A673 (cell line): ENCODE measurements around the gene STK36. TPM values are rescaled to one million over a fixed set of nuclear protein-coding genes. Genes with fewer than 3 reads are reported as not detected.
A peak's percentile ranks its signal among the peaks of the same experiment; 100 is the strongest.

Experiments used
- BruUV-seq: library from RNA; stranded (reverse); fragments of 400-500 nt; replicated peaks from 2 replicates; lab custom pipeline; 2021; lab: Mats Ljungman, UMichigan
- CTCF ChIA-PET: fragments of 300-600 bp; sonication (Branson Sonifier 250); formaldehyde crosslinking; loops from one replicate; lab custom pipeline; 2022; ENCODE audit warnings: antibody characterized with exemption; lab: Charles Lee
- POLR2A ChIA-PET: fragments of 300-600 bp; sonication (Branson Sonifier 250); formaldehyde crosslinking; loops from one replicate; lab custom pipeline; 2022; ENCODE audit warnings: antibody characterized with exemption; ENCODE audit not compliant: low non-redundant PET; lab: Charles Lee
- DNase-seq: peaks from one replicate; pipeline ENCODE4 v3.0.0-alpha.2; 2015; ENCODE audit warnings: low spot score
- H3K27ac ChIP-seq: fragments of 200-600 bp; sonication (generic); 2 replicates; pipeline ENCODE4 v1.5.1; 2016; ENCODE audit warnings: mixed run types, low read depth, mild to moderate bottlenecking, mixed read lengths, antibody characterized with exemption, low read length; ENCODE audit not compliant: poor library complexity, severe bottlenecking
- H3K27me3 ChIP-seq: fragments of 200-600 bp; sonication (generic); replicated peaks from 2 replicates; pipeline ENCODE4 v1.6.1; 2017; ENCODE audit warnings: mixed run types, low read depth, mild to moderate bottlenecking, mixed read lengths, antibody characterized with exemption, low read length; ENCODE audit not compliant: insufficient read depth, poor library complexity
- H3K36me3 ChIP-seq: fragments of 200-600 bp; sonication (generic); 2 replicates; pipeline ENCODE4 v1.6.1; 2016; ENCODE audit warnings: mixed run types, mild to moderate bottlenecking, mixed read lengths, antibody characterized with exemption, low read length; ENCODE audit not compliant: insufficient read depth, poor library complexity, severe bottlenecking
- H3K4me1 ChIP-seq: fragments of 200-600 bp; sonication (generic); 2 replicates; pipeline ENCODE4 v1.6.1; 2017; ENCODE audit warnings: mixed run types, mild to moderate bottlenecking, mixed read lengths, antibody characterized with exemption, low read length; ENCODE audit not compliant: insufficient read depth, poor library complexity, severe bottlenecking
- H3K4me3 ChIP-seq: fragments of 200-600 bp; sonication (generic); 2 replicates; pipeline ENCODE4 v1.5.1; 2016; ENCODE audit warnings: low read depth, mixed run types, mild to moderate bottlenecking, mixed read lengths, low read length; ENCODE audit not compliant: poor library complexity, severe bottlenecking
- H3K9me3 ChIP-seq: fragments of 200-600 bp; sonication (generic); 2 replicates; pipeline ENCODE4 v1.6.1; 2016; ENCODE audit warnings: mixed run types, low read depth, mild to moderate bottlenecking, mixed read lengths, antibody characterized with exemption, low read length; ENCODE audit not compliant: poor library complexity, severe bottlenecking
- EZH2 ChIP-seq: fragments of 200-600 bp; sonication (generic); IDR thresholded peaks from 2 replicates; pipeline ENCODE4 v1.6.1; 2017; ENCODE audit warnings: borderline replicate concordance, low read depth, mild to moderate bottlenecking, mixed read lengths, antibody characterized with exemption, low read length; ENCODE audit not compliant: poor library complexity, severe bottlenecking
- intact Hi-C: fragments of 100-400 bp; cut with micrococcal nuclease; formaldehyde crosslinking; loops from one replicate; pipeline ENCODE4 v1.10.0; 2022; ENCODE audit not compliant: unreplicated experiment
- total RNA-seq: library from RNA; stranded (reverse); gene quantifications from 2 replicates; pipeline ENCODE4 v1.2.3, GENCODE V29; 2021
- TF ChIP-seq, protein P1 (sequence below): fragments of 300-800, 200-600 bp; sonication (generic); conservative IDR thresholded peaks from 2 replicates; pipeline ENCODE4 v1.5.1; 2017; ENCODE audit warnings: low read depth, mild to moderate bottlenecking, antibody characterized with exemption, low read length, moderate library complexity, mixed read lengths

The STK36 gene
- total RNA-seq, 1 experiment from 2014 or later: 69.3 TPM

GRCh38 chr2:218734190-218734975 is 62.5 kb downstream of the STK36 start:
- TF ChIP-seq EZH2: no peak
- TF ChIP-seq, protein P1, sequence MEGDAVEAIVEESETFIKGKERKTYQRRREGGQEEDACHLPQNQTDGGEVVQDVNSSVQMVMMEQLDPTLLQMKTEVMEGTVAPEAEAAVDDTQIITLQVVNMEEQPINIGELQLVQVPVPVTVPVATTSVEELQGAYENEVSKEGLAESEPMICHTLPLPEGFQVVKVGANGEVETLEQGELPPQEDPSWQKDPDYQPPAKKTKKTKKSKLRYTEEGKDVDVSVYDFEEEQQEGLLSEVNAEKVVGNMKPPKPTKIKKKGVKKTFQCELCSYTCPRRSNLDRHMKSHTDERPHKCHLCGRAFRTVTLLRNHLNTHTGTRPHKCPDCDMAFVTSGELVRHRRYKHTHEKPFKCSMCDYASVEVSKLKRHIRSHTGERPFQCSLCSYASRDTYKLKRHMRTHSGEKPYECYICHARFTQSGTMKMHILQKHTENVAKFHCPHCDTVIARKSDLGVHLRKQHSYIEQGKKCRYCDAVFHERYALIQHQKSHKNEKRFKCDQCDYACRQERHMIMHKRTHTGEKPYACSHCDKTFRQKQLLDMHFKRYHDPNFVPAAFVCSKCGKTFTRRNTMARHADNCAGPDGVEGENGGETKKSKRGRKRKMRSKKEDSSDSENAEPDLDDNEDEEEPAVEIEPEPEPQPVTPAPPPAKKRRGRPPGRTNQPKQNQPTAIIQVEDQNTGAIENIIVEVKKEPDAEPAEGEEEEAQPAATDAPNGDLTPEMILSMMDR: no peak
- CTCF ChIA-PET: no interaction called here
- Histone ChIP-seq H3K9me3 (no peaks in the 10 kb centered on the region), H3K4me1 (peaks cover 25% of the 10 kb centered on the region), H3K27ac (peak overlapping the region; percentile 37), H3K36me3 (peaks cover 26% of the 10 kb centered on the region), H3K4me3 (no peak overlapping the region), H3K27me3 (no peaks in the 10 kb centered on the region)
- DNase-seq: no peak
- BruUV-seq: no TSS peak
- POLR2A ChIA-PET: no interaction called here
- intact Hi-C loops: no loop called here

- no peak overlapping the region for H3K4me3 ChIP-seq
- ChIA-PET CTCF (interaction anchor here (1.1 kb wide), 1 partner anchor 78 kb away, joined by 7 read pairs; no protein-coding TSS in a partner anchor), POLR2A (no interaction called here)
- no peak for TF ChIP-seq EZH2
- TF ChIP-seq, protein P1: no peak
- H3K27me3 ChIP-seq: no peaks in the 10 kb centered on the region
- BruUV-seq: no TSS peak
- peaks cover 46% of the 10 kb centered on the region for H3K36me3 ChIP-seq
- no peaks in the 10 kb centered on the region for H3K9me3 ChIP-seq
- intact Hi-C loops: no loop called here
- H3K4me1 ChIP-seq: peaks cover 20% of the 10 kb centered on the region
- no peak for DNase-seq
- H3K27ac ChIP-seq: no peak overlapping the region
Measured at GRCh38 chr2:218736531-218736930, 64.6 kb downstream of the STK36 start.

- POLR2A ChIA-PET: no interaction called here
Measured at GRCh38 chr2:218743068-218743467, 71.2 kb downstream of the STK36 start.

More at GRCh38 chr2:218743068-218743467, 71.2 kb downstream of the STK36 start:
- intact Hi-C loops: no loop called here
- H3K27me3 ChIP-seq: no peaks in the 10 kb centered on the region
- H3K4me1 ChIP-seq: no peaks in the 10 kb centered on the region
- CTCF ChIA-PET: no interaction called here
- H3K27ac ChIP-seq: no peak overlapping the region
- no peaks in the 10 kb centered on the region for H3K9me3 ChIP-seq
- BruUV-seq: no TSS peak
- DNase-seq: no peak
- TF ChIP-seq EZH2: no peak
- TF ChIP-seq, protein P1: no peak
- peaks cover 76% of the 10 kb centered on the region for H3K36me3 ChIP-seq
- H3K4me3 ChIP-seq: no peak overlapping the region
